ENCODE results near the gene KIF3C. TPM values are rescaled to one million over a fixed set of nuclear protein-coding genes. Genes with fewer than 3 reads are reported as not detected.

KIF3C gene
- total and polyA plus RNA-seq, 12 donors = 2.8 to 22.8 (median 9.8) TPM

GRCh38 chr2:26010943-26011342 lies 28.6 kb upstream of the KIF3C start:
- no peaks in the 10 kb centered on the region for H3K27me3 ChIP-seq
- H3K4me1 ChIP-seq (replicated peaks in 1 of 2) = peaks cover 13 to 27% of the 10 kb centered on the region in 2 donors
- TF ChIP-seq CTCF (IDR thresholded peaks at IDR 0.05) (no peak), POLR2A (IDR thresholded peaks at IDR 0.05) (no peak)
- no peak overlapping the region for H3K4me3 ChIP-seq
- no peaks in the 10 kb centered on the region for H3K36me3 ChIP-seq (replicated peaks in 1 of 2)
- intact Hi-C loops (cut with DNase I) = no loop called here
- DNase-seq = no peak
- no peaks in the 10 kb centered on the region for H3K9me3 ChIP-seq (replicated peaks in 1 of 3)
- no peak overlapping the region for H3K27ac ChIP-seq
- 71 to 85% (median 81%) methylated on average over 3 of the region's 3 CpGs for WGBS, 4 donors

- TF ChIP-seq POLR2A (IDR thresholded peaks at IDR 0.05) (no peak), CTCF (IDR thresholded peaks at IDR 0.05) (no peak)
- Histone ChIP-seq H3K4me1 (replicated peaks in 1 of 2) (peaks cover 13 to 21% of the 10 kb centered on the region in 2 donors), H3K9me3 (replicated peaks in 1 of 3) (no peaks in the 10 kb centered on the region), H3K27me3 (no peaks in the 10 kb centered on the region), H3K27ac (peak overlapping the region in 1 of 5 donors; percentile 59), H3K4me3 (no peak overlapping the region), H3K36me3 (replicated peaks in 1 of 2) (no peaks in the 10 kb centered on the region)
- no peak for DNase-seq
- WGBS, 4 donors = 58 to 74% (median 70%) methylated on average over 2 of the region's 2 CpGs
- intact Hi-C loops (cut with DNase I) = no loop called here
Observed at GRCh38 chr2:26009567-26009963, 27.3 kb upstream of the KIF3C start.

DNA sequence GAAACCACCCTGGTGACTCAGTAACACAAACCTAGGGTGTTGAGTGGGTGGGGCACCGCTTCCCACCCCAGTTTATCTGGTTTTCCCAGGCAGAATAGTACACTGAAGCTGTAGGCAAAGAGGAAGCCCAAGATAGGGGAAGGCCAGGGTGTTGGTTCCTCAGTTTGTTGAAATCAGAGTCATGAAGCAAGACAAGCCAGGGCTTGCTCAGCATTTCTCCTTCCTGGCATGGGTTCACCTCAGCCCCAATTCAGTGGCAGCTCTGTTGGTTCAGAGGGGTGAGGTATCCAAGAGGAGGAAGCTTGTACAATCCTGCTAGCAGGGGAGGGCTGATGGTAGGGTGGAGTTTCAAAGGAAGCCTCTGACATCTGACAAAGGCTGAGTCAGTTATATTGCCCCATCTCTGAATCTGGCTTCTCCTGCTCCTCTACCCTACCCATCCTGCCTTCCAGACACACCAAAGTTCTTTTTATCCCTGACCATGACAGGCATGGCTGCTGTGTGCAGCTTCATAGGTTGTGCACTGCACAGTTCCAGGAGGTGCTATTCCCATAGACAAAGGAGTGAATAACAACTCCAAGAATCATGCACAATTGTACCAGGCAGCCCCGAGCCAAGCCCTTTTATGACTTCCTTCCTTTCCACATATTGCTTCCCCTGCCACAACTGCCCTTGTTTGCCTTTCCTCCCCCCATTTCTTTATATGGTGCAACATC lies 26.7 kb upstream of the KIF3C start:
- peak; percentile 47 to 82 (median 74) for DNase-seq
- TF ChIP-seq POLR2A (IDR thresholded peaks at IDR 0.05) (no peak), CTCF (IDR thresholded peaks at IDR 0.05) (no peak)
- H3K9me3 ChIP-seq (replicated peaks in 1 of 3) = no peaks in the 10 kb centered on the region
- peak overlapping the region in 1 of 5 donors; percentile 59 for H3K27ac ChIP-seq
- peaks cover 13 to 21% of the 10 kb centered on the region in 2 donors for H3K4me1 ChIP-seq (replicated peaks in 1 of 2)
- no peak overlapping the region for H3K4me3 ChIP-seq
- WGBS, 4 donors = 69 to 77% (median 72%) methylated on average over 2 of the region's 2 CpGs
- intact Hi-C loops (cut with DNase I) = no loop called here
- no peaks in the 10 kb centered on the region for H3K27me3 ChIP-seq
- H3K36me3 ChIP-seq (replicated peaks in 1 of 2) = no peaks in the 10 kb centered on the region

GRCh38 chr2:26008095-26008494 lies 25.8 kb upstream of the KIF3C start:
- H3K9me3 ChIP-seq (replicated peaks in 1 of 3) = no peaks in the 10 kb centered on the region
- no peaks in the 10 kb centered on the region for H3K36me3 ChIP-seq (replicated peaks in 1 of 2)
- DNase-seq = no peak
- intact Hi-C loops (cut with DNase I) = no loop called here
- WGBS, 4 donors = 91 to 100% (median 98%) methylated on average over 1 of the region's 1 CpG
- H3K4me1 ChIP-seq (replicated peaks in 1 of 2) = peaks cover 13 to 19% of the 10 kb centered on the region in 2 donors
- no peaks in the 10 kb centered on the region for H3K27me3 ChIP-seq
- no peak overlapping the region for H3K4me3 ChIP-seq
- TF ChIP-seq CTCF (IDR thresholded peaks at IDR 0.05) = no peak
- no peak for TF ChIP-seq POLR2A (IDR thresholded peaks at IDR 0.05)
- H3K27ac ChIP-seq = no peak overlapping the region

Measured in adrenal gland (tissue), 12 donors.